ENCODE measurements around the gene HS3ST5. TPM values are rescaled to one million over a fixed set of nuclear protein-coding genes. Genes with fewer than 3 reads are reported as not detected.

Gene HS3ST5
- total RNA-seq, 1 donor: not detected

- H3K4me2 ChIP-seq (ENCODE audit: insufficient read depth, low read length): no peak overlapping the region
- TF ChIP-seq CTCF (IDR thresholded peaks at IDR 0.05; ENCODE audit: extremely low read depth, low read depth, low read length): no peak
- no peak for DNase-seq (ENCODE audit: insufficient read length, low spot score, missing footprints)
- no peaks in the 10 kb centered on the region for H3K79me2 ChIP-seq (ENCODE audit: insufficient read depth, low read length)
- H4K20me1 ChIP-seq (ENCODE audit: insufficient read depth, low read length): no peaks in the 10 kb centered on the region
- H3K9me3 ChIP-seq (ENCODE audit: low read depth, low read length): no peaks in the 10 kb centered on the region
- no peak overlapping the region for H3K27ac ChIP-seq (ENCODE audit: low read depth, low read length)
- H3K36me3 ChIP-seq (ENCODE audit: insufficient read depth, low read length): no peaks in the 10 kb centered on the region
- H3K4me1 ChIP-seq (ENCODE audit: insufficient read depth, low read length): no peaks in the 10 kb centered on the region
- H3K27me3 ChIP-seq (ENCODE audit: insufficient read depth, low read length): no peaks in the 10 kb centered on the region
- no peak overlapping the region for H3K4me3 ChIP-seq (ENCODE audit: insufficient read depth, low read length)
- no peak overlapping the region for H2AFZ ChIP-seq (ENCODE audit: low read length)
Measured at GRCh38 chr6:114366899-114367298, 24.1 kb upstream of the HS3ST5 start.

GRCh38 chr6:114364301-114364700 lies 21.5 kb upstream of the HS3ST5 start:
- TF ChIP-seq CTCF (IDR thresholded peaks at IDR 0.05; ENCODE audit: extremely low read depth, low read depth, low read length): no peak
- H4K20me1 ChIP-seq (ENCODE audit: insufficient read depth, low read length): no peaks in the 10 kb centered on the region
- no peak overlapping the region for H3K4me3 ChIP-seq (ENCODE audit: insufficient read depth, low read length)
- no peak overlapping the region for H3K27ac ChIP-seq (ENCODE audit: low read depth, low read length)
- peak; percentile 10 for DNase-seq (ENCODE audit: insufficient read length, low spot score, missing footprints)
- no peaks in the 10 kb centered on the region for H3K27me3 ChIP-seq (ENCODE audit: insufficient read depth, low read length)
- no peak overlapping the region for H2AFZ ChIP-seq (ENCODE audit: low read length)
- no peaks in the 10 kb centered on the region for H3K4me1 ChIP-seq (ENCODE audit: insufficient read depth, low read length)
- no peak overlapping the region for H3K4me2 ChIP-seq (ENCODE audit: insufficient read depth, low read length)
- H3K79me2 ChIP-seq (ENCODE audit: insufficient read depth, low read length): no peaks in the 10 kb centered on the region
- H3K9me3 ChIP-seq (ENCODE audit: low read depth, low read length): no peaks in the 10 kb centered on the region
- no peaks in the 10 kb centered on the region for H3K36me3 ChIP-seq (ENCODE audit: insufficient read depth, low read length)

- TF ChIP-seq CTCF (IDR thresholded peaks at IDR 0.05; ENCODE audit: extremely low read depth, low read depth, low read length): no peak
- no peak for DNase-seq (ENCODE audit: insufficient read length, low spot score, missing footprints)
Measured at GRCh38 chr6:114362957-114363356, 20.1 kb upstream of the HS3ST5 start.

GRCh38 chr6:114362396-114362795 lies 19.6 kb upstream of the HS3ST5 start:
- H2AFZ ChIP-seq (ENCODE audit: low read length): no peak overlapping the region

More at GRCh38 chr6:114362957-114363356, 20.1 kb upstream of the HS3ST5 start:
- H2AFZ ChIP-seq (ENCODE audit: low read length): no peak overlapping the region
- H3K4me3 ChIP-seq (ENCODE audit: insufficient read depth, low read length): no peak overlapping the region
- H3K4me1 ChIP-seq (ENCODE audit: insufficient read depth, low read length): no peaks in the 10 kb centered on the region
- no peaks in the 10 kb centered on the region for H3K27me3 ChIP-seq (ENCODE audit: insufficient read depth, low read length)
- no peak overlapping the region for H3K4me2 ChIP-seq (ENCODE audit: insufficient read depth, low read length)
- no peaks in the 10 kb centered on the region for H3K79me2 ChIP-seq (ENCODE audit: insufficient read depth, low read length)
- no peak overlapping the region for H3K27ac ChIP-seq (ENCODE audit: low read depth, low read length)
- H3K9me3 ChIP-seq (ENCODE audit: low read depth, low read length): no peaks in the 10 kb centered on the region
- no peaks in the 10 kb centered on the region for H3K36me3 ChIP-seq (ENCODE audit: insufficient read depth, low read length)
- H4K20me1 ChIP-seq (ENCODE audit: insufficient read depth, low read length): no peaks in the 10 kb centered on the region

More at GRCh38 chr6:114362396-114362795, 19.6 kb upstream of the HS3ST5 start:
- Histone ChIP-seq H3K4me2 (ENCODE audit: insufficient read depth, low read length) (no peak overlapping the region), H3K27me3 (ENCODE audit: insufficient read depth, low read length) (no peaks in the 10 kb centered on the region), H3K4me3 (ENCODE audit: insufficient read depth, low read length) (no peak overlapping the region), H3K27ac (ENCODE audit: low read depth, low read length) (no peak overlapping the region), H3K79me2 (ENCODE audit: insufficient read depth, low read length) (no peaks in the 10 kb centered on the region), H4K20me1 (ENCODE audit: insufficient read depth, low read length) (no peaks in the 10 kb centered on the region), H3K36me3 (ENCODE audit: insufficient read depth, low read length) (no peaks in the 10 kb centered on the region), H3K4me1 (ENCODE audit: insufficient read depth, low read length) (no peaks in the 10 kb centered on the region), H3K9me3 (ENCODE audit: low read depth, low read length) (no peaks in the 10 kb centered on the region)
- TF ChIP-seq CTCF (IDR thresholded peaks at IDR 0.05; ENCODE audit: extremely low read depth, low read depth, low read length): no peak
- DNase-seq (ENCODE audit: insufficient read length, low spot score, missing footprints): no peak
